GM23338 (cell line): ENCODE results near the gene MPO.

Source experiments
- CREB1 ChIP-seq: fragments of 250-450 bp; sonication (Bioruptor Pico); IDR thresholded peaks from 2 replicates; pipeline ENCODE4 v1.5.0; 2020; ENCODE audit warnings: low read depth, mild to moderate bottlenecking, moderate library complexity
- EZH2 ChIP-seq: fragments of 200-600 bp; sonication (generic); IDR thresholded peaks from one replicate; pipeline ENCODE4 v1.8.0; 2017; ENCODE audit warnings: antibody characterized with exemption, mild to moderate bottlenecking, low read depth; ENCODE audit not compliant: unreplicated experiment
- EZH2phosphoT487 ChIP-seq: fragments of 200-600 bp; sonication (generic); IDR thresholded peaks from one replicate; pipeline ENCODE4 v1.8.1; 2018; ENCODE audit warnings: antibody characterized with exemption; ENCODE audit not compliant: unreplicated experiment
- JUNB ChIP-seq: IDR thresholded peaks from one replicate; pipeline ENCODE4 v1.6.1; 2016; ENCODE audit warnings: antibody characterized with exemption; ENCODE audit not compliant: unreplicated experiment
- NANOG ChIP-seq: IDR thresholded peaks from 2 replicates; pipeline ENCODE4 v1.6.1; 2016; ENCODE audit warnings: antibody characterized with exemption, borderline replicate concordance
- POLR2AphosphoS5 ChIP-seq: IDR thresholded peaks from 2 replicates; pipeline ENCODE4 v1.6.1; 2016; ENCODE audit warnings: antibody characterized with exemption, low read depth
- REST ChIP-seq: IDR thresholded peaks from one replicate; pipeline ENCODE4 v1.6.1; 2018; ENCODE audit warnings: antibody characterized with exemption; ENCODE audit not compliant: unreplicated experiment
- STAT1 ChIP-seq: IDR thresholded peaks from one replicate; pipeline ENCODE4 v1.6.1; 2016; ENCODE audit warnings: antibody characterized with exemption; ENCODE audit not compliant: unreplicated experiment
- ZNF114 ChIP-seq: fragments of 250-450 bp; sonication (Bioruptor Pico); IDR thresholded peaks from 2 replicates; pipeline ENCODE4 v1.5.0; 2020; ENCODE audit warnings: mild to moderate bottlenecking, moderate library complexity
- ZNF331 ChIP-seq: fragments of 250-450 bp; sonication (Bioruptor Pico); IDR thresholded peaks from 2 replicates; pipeline ENCODE4 v1.5.0; 2020; ENCODE audit warnings: low read depth, mild to moderate bottlenecking, moderate library complexity
- ZNF462 ChIP-seq: fragments of 250-450 bp; sonication (Bioruptor Pico); IDR thresholded peaks from 2 replicates; pipeline ENCODE4 v1.5.0; 2020; ENCODE audit warnings: mild to moderate bottlenecking, moderate library complexity
- TF ChIP-seq, protein P1 (sequence below), 2 experiments: fragments of 200-600 bp in 1 of 2; sonication (generic) in 1 of 2; conservative IDR thresholded peaks; 2 replicates each; pipeline versions ENCODE4 v1.5.1 to v1.6.1; 2016 to 2017; ENCODE audit warnings: antibody characterized with exemption in 2 of 2, low read depth in 2 of 2, mild to moderate bottlenecking in 2 of 2, moderate library complexity in 1 of 2
- TF ChIP-seq, protein P2 (sequence below): IDR thresholded peaks from 2 replicates; pipeline ENCODE4 v1.6.1; 2016; ENCODE audit warnings: antibody characterized with exemption

- no peak for TF ChIP-seq EZH2
- TF ChIP-seq, protein P1, sequence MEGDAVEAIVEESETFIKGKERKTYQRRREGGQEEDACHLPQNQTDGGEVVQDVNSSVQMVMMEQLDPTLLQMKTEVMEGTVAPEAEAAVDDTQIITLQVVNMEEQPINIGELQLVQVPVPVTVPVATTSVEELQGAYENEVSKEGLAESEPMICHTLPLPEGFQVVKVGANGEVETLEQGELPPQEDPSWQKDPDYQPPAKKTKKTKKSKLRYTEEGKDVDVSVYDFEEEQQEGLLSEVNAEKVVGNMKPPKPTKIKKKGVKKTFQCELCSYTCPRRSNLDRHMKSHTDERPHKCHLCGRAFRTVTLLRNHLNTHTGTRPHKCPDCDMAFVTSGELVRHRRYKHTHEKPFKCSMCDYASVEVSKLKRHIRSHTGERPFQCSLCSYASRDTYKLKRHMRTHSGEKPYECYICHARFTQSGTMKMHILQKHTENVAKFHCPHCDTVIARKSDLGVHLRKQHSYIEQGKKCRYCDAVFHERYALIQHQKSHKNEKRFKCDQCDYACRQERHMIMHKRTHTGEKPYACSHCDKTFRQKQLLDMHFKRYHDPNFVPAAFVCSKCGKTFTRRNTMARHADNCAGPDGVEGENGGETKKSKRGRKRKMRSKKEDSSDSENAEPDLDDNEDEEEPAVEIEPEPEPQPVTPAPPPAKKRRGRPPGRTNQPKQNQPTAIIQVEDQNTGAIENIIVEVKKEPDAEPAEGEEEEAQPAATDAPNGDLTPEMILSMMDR (conservative IDR thresholded peaks at IDR 0.05; ENCODE audit: low read depth in 2 of 2) = no peak
- no peak for TF ChIP-seq REST
- no peak for TF ChIP-seq CREB1
- no peak for TF ChIP-seq POLR2AphosphoS5
- no peak for TF ChIP-seq EZH2phosphoT487
- TF ChIP-seq STAT1 = no peak
- no peak for TF ChIP-seq NANOG
- TF ChIP-seq JUNB = no peak
- TF ChIP-seq, protein P2, sequence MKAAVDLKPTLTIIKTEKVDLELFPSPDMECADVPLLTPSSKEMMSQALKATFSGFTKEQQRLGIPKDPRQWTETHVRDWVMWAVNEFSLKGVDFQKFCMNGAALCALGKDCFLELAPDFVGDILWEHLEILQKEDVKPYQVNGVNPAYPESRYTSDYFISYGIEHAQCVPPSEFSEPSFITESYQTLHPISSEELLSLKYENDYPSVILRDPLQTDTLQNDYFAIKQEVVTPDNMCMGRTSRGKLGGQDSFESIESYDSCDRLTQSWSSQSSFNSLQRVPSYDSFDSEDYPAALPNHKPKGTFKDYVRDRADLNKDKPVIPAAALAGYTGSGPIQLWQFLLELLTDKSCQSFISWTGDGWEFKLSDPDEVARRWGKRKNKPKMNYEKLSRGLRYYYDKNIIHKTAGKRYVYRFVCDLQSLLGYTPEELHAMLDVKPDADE = no peak
- no peak for TF ChIP-seq ZNF331 (CRISPR knock-in tag)
- no peak for TF ChIP-seq ZNF462 (CRISPR knock-in tag)
- TF ChIP-seq ZNF114 = no peak
These were observed 18.6 kb downstream of the MPO start for GRCh38 chr17:58262149-58262548.
